Stimulated activated CD8-positive, alpha-beta memory T cell treated with anti-CD3 and anti-CD28 coated beads, Interleukin-7, amount 100 ng/mL, for 1 hour (primary cell): ENCODE results near the gene MCRIP2.

Experiments
- DNase-seq, 2 donors: peaks; one replicate each; pipeline ENCODE4 v3.0.0-alpha.2; 2020; ENCODE audit warnings: low read depth in 2 of 2

The MCRIP2 gene

GRCh38 chr16:616733-617586 is 24.7 kb upstream of the MCRIP2 start:
- no peak for DNase-seq

- DNase-seq = no peak
These were observed 23.8 kb upstream of the MCRIP2 start for GRCh38 chr16:617855-618254.

- no peak for DNase-seq
These were observed 22.0 kb upstream of the MCRIP2 start for GRCh38 chr16:619476-620100.

GRCh38 chr16:620700-621525 is 20.7 kb upstream of the MCRIP2 start:
- DNase-seq = no peak

GRCh38 chr16:621526-622105 is 20.0 kb upstream of the MCRIP2 start:
- no peak for DNase-seq

- DNase-seq = no peak
These were observed 18.7 kb upstream of the MCRIP2 start for GRCh38 chr16:622920-623280.

- DNase-seq = no peak
These were observed 17.0 kb upstream of the MCRIP2 start for GRCh38 chr16:624526-625070.

GRCh38 chr16:625117-625976 is 16.3 kb upstream of the MCRIP2 start:
- no peak for DNase-seq

GRCh38 chr16:625977-626765 is 15.5 kb upstream of the MCRIP2 start:
- DNase-seq = no peak

GRCh38 chr16:626787-627453 is 14.7 kb upstream of the MCRIP2 start:
- no peak for DNase-seq

GRCh38 chr16:627454-628239 is 14.0 kb upstream of the MCRIP2 start:
- DNase-seq = no peak

GRCh38 chr16:628321-629061 is 13.1 kb upstream of the MCRIP2 start:
- no peak for DNase-seq

GRCh38 chr16:629185-629832 is 12.3 kb upstream of the MCRIP2 start:
- DNase-seq = no peak

- no peak for DNase-seq
These were observed 11.8 kb upstream of the MCRIP2 start for GRCh38 chr16:629833-630248.

- DNase-seq = no peak
These were observed 11.3 kb upstream of the MCRIP2 start for GRCh38 chr16:630249-630814.

GRCh38 chr16:630815-631405 is 10.7 kb upstream of the MCRIP2 start, which contains the start of gene WFIKKN1:
TSS of gene WFIKKN1 (plus strand) at chr16:630985. CDS start at chr16:631254, 269 bp downstream.
- DNase-seq = no peak
